A549 (cell line): ENCODE data around the gene EXOC4. TPM values are rescaled to one million over a fixed set of nuclear protein-coding genes. Genes with fewer than 3 reads are reported as not detected.

ENCODE experiments used
- ATAC-seq, 2 experiments: fragments of 200-7000 bp in 1 of 2; fragments of >200 bp in 1 of 2; cut with Nextera tagmentation in 1 of 2; cut with Tn5 transposase in 1 of 2; 3 replicates each; pipeline versions ENCODE4 v1.8.0 to v1.9.1; 2018 to 2020; ENCODE audit warnings: mild to moderate bottlenecking in 1 of 2, moderate library complexity in 1 of 2
- CTCF ChIA-PET: fragments of 300-600 bp; sonication (Branson Sonifier 250); formaldehyde crosslinking; extraction: SDS; loops from one replicate; lab custom pipeline; 2021; ENCODE audit warnings: antibody characterized with exemption, inconsistent platforms; lab: Yijun Ruan, JAX
- POLR2A ChIA-PET: fragments of 350-600 bp; formaldehyde crosslinking; extraction: SDS; loops from one replicate; lab custom pipeline; 2021; ENCODE audit warnings: antibody characterized with exemption, inconsistent platforms; lab: Yijun Ruan, JAX
- DNase-seq, 2 experiments: peaks; one replicate each; pipeline versions ENCODE4 v3.0.0 to v3.0.0-alpha.2; 2011 to 2016; ENCODE audit warnings: low read depth in 1 of 2, low spot score in 1 of 2
- FAIRE-seq: peaks from 2 replicates; lab custom pipeline; 2011; peaks lifted over from hg19 to GRCh38; lab: Jason Lieb, UNC
- H3K27ac ChIP-seq, 2 experiments: fragments of >200 bp; sonication (Bioruptor Twin); formaldehyde crosslinking; 3 replicates each; pipeline ENCODE4 v1.5.1; 2016 to 2017
- H3K4me1 ChIP-seq: fragments of >200 bp; sonication (Bioruptor Twin); formaldehyde crosslinking; 3 replicates; pipeline ENCODE4 v1.6.1; 2016
- H3K4me2 ChIP-seq: fragments of >200 bp; sonication (Bioruptor Twin); formaldehyde crosslinking; 3 replicates; pipeline ENCODE4 v1.6.1; 2016
- H3K4me3 ChIP-seq: fragments of >200 bp; sonication (Bioruptor Twin); formaldehyde crosslinking; 3 replicates; pipeline ENCODE4 v1.5.1; 2016
- H3K9me3 ChIP-seq: fragments of >200 bp; sonication (Bioruptor Twin); formaldehyde crosslinking; 3 replicates; pipeline ENCODE4 v1.6.1; 2016
- ATOH8 ChIP-seq: fragments of 250-450 bp; sonication (Bioruptor Pico); IDR thresholded peaks from 2 replicates; pipeline ENCODE4 v1.5.0; 2020; ENCODE audit warnings: low read depth, mild to moderate bottlenecking, moderate library complexity
- CHD4 ChIP-seq: fragments of 200-600 bp; sonication (generic); IDR thresholded peaks from 2 replicates; pipeline ENCODE4 v1.6.1; 2016; ENCODE audit warnings: antibody characterized with exemption, mild to moderate bottlenecking, borderline replicate concordance
- E2F6 ChIP-seq: IDR thresholded peaks from 2 replicates; pipeline ENCODE4 v1.6.1; 2012; ENCODE audit warnings: low read depth, borderline replicate concordance
- EHF ChIP-seq: fragments of 250-450 bp; sonication (Bioruptor Pico); IDR thresholded peaks from 2 replicates; pipeline ENCODE4 v1.5.0; 2020; ENCODE audit warnings: mild to moderate bottlenecking
- EP300 ChIP-seq, 2 experiments: fragments of >200 bp; sonication (Bioruptor Twin); formaldehyde crosslinking; IDR thresholded peaks; 2 replicates in 1 of 2; 3 replicates in 1 of 2; pipeline ENCODE4 v1.6.1; 2016 to 2017
- FOSL2 ChIP-seq, 2 experiments: fragments of 450-650 bp in 1 of 2; fragments of >200 bp in 1 of 2; sonication (Bioruptor Twin) in 1 of 2; formaldehyde crosslinking; IDR thresholded peaks; 2 replicates each; pipeline versions ENCODE4 v1.5.0 to v1.6.1; 2016 to 2020; ENCODE audit warnings: mild to moderate bottlenecking in 1 of 2, moderate library complexity in 1 of 2
- HOXA7 ChIP-seq: fragments of 250-450 bp; sonication (Bioruptor Pico); IDR thresholded peaks from 2 replicates; pipeline ENCODE4 v1.5.0; 2020; ENCODE audit warnings: mild to moderate bottlenecking, moderate library complexity
- HOXB13 ChIP-seq: fragments of 250-450 bp; sonication (Bioruptor Pico); IDR thresholded peaks from 2 replicates; pipeline ENCODE4 v1.5.0; 2020; ENCODE audit warnings: low read depth, mild to moderate bottlenecking, moderate library complexity
- JUN ChIP-seq, 2 experiments: fragments of >200 bp; sonication (Bioruptor Twin); formaldehyde crosslinking; IDR thresholded peaks; 2 replicates in 1 of 2; 3 replicates in 1 of 2; pipeline ENCODE4 v1.6.1; 2016 to 2017
- MAFK ChIP-seq: fragments of 450-650 bp; IDR thresholded peaks from 2 replicates; pipeline ENCODE4 v1.6.1; 2014; ENCODE audit not compliant: partially characterized antibody
- NPAS2 ChIP-seq: fragments of 250-450 bp; sonication (Bioruptor Pico); IDR thresholded peaks from 2 replicates; pipeline ENCODE4 v1.8.0; 2022; ENCODE audit warnings: mild to moderate bottlenecking, moderate library complexity, borderline replicate concordance
- NR3C1 ChIP-seq: fragments of >200 bp; sonication (Bioruptor Twin); formaldehyde crosslinking; IDR thresholded peaks from 3 replicates; pipeline ENCODE4 v1.6.1; 2017
- PBX3 ChIP-seq: IDR thresholded peaks from 2 replicates; pipeline ENCODE4 v1.6.1; 2012
- PHF8 ChIP-seq: fragments of 200-600 bp; sonication (generic); IDR thresholded peaks from 2 replicates; pipeline ENCODE4 v1.6.1; 2016; ENCODE audit warnings: low read depth, mild to moderate bottlenecking, antibody characterized with exemption, moderate library complexity, borderline replicate concordance
- REST ChIP-seq: fragments of 200-600 bp; sonication (generic); IDR thresholded peaks from 2 replicates; pipeline ENCODE4 v1.6.1; 2016; ENCODE audit warnings: antibody characterized with exemption, mild to moderate bottlenecking, moderate library complexity
- RFX5 ChIP-seq: fragments of 450-650 bp; IDR thresholded peaks from 2 replicates; pipeline ENCODE4 v1.7.1; 2014; ENCODE audit warnings: antibody characterized with exemption, mild to moderate bottlenecking, moderate library complexity
- RNF2 ChIP-seq: fragments of 200-600 bp; sonication (generic); IDR thresholded peaks from 2 replicates; pipeline ENCODE4 v1.6.1; 2016; ENCODE audit warnings: low read depth, mild to moderate bottlenecking, antibody characterized with exemption, moderate library complexity, borderline replicate concordance
- TP53 ChIP-seq: fragments of 250-450 bp; sonication (Bioruptor Pico); IDR thresholded peaks from 2 replicates; pipeline ENCODE4 v1.5.0; 2021; ENCODE audit warnings: mild to moderate bottlenecking, moderate library complexity
- ZC3H11A ChIP-seq: fragments of 450-650 bp; IDR thresholded peaks from 2 replicates; pipeline ENCODE4 v1.6.1; 2014; ENCODE audit warnings: antibody characterized with exemption, mild to moderate bottlenecking
- ZFP36 ChIP-seq: fragments of 450-650 bp; IDR thresholded peaks from 2 replicates; pipeline ENCODE4 v1.6.1; 2014; ENCODE audit warnings: borderline replicate concordance; ENCODE audit not compliant: partially characterized antibody
- WGBS: methylation state at CpG from one replicate; pipeline ENCODE4 v1.1.6; 2017; ENCODE audit errors: missing lambda C conversion rate; 5-methylcytosine and 5-hydroxymethylcytosine counted together
- polyA plus RNA-seq, 4 experiments: library from polyadenylated mRNA; depleted of rRNA in 3 of 4; stranded (reverse); fragments of >200 nt; fragmentation: RNase III in 1 of 4; extraction: RNeasy Plus Mini Kit Qiagen cat#74134 plus additional on column Dnase treatment in 1 of 4; gene quantifications; 2 replicates in 3 of 4; 3 replicates in 1 of 4; pipeline ENCODE4 v1.2.3, GENCODE V29; 2011 to 2017
- TF ChIP-seq, protein P1 (sequence below): fragments of >200 bp; sonication (Bioruptor Twin); formaldehyde crosslinking; IDR thresholded peaks from 3 replicates; pipeline ENCODE4 v1.5.1; 2016
- TF ChIP-seq, protein P2 (sequence below): fragments of >200 bp; sonication (Bioruptor Twin); formaldehyde crosslinking; IDR thresholded peaks from 3 replicates; pipeline ENCODE4 v1.6.1; 2016

Gene EXOC4
- polyA plus RNA-seq, 2 of the 4 experiments (the other 2 are of a cell fraction), result 33.4 to 73.1 TPM

- FAIRE-seq (no peak), DNase-seq (no peak), ATAC-seq (no peak)
- no peak overlapping the region for H3K4me2 ChIP-seq
- ChIA-PET POLR2A (no interaction called here), CTCF (no interaction called here)
- no peaks in the 10 kb centered on the region for H3K9me3 ChIP-seq
- H3K27ac ChIP-seq, result no peak overlapping the region
- H3K4me3 ChIP-seq, result no peak overlapping the region
- no peak for TF ChIP-seq NR3C1
- TF ChIP-seq FOSL2 (IDR thresholded peaks at IDR 0.05), result no peak
- TF ChIP-seq FOSL2 (CRISPR knock-in tag; IDR thresholded peaks at IDR 0.05), result no peak
- no peak for TF ChIP-seq EP300 (IDR thresholded peaks at IDR 0.05)
- TF ChIP-seq, protein P1, sequence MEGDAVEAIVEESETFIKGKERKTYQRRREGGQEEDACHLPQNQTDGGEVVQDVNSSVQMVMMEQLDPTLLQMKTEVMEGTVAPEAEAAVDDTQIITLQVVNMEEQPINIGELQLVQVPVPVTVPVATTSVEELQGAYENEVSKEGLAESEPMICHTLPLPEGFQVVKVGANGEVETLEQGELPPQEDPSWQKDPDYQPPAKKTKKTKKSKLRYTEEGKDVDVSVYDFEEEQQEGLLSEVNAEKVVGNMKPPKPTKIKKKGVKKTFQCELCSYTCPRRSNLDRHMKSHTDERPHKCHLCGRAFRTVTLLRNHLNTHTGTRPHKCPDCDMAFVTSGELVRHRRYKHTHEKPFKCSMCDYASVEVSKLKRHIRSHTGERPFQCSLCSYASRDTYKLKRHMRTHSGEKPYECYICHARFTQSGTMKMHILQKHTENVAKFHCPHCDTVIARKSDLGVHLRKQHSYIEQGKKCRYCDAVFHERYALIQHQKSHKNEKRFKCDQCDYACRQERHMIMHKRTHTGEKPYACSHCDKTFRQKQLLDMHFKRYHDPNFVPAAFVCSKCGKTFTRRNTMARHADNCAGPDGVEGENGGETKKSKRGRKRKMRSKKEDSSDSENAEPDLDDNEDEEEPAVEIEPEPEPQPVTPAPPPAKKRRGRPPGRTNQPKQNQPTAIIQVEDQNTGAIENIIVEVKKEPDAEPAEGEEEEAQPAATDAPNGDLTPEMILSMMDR, result no peak
- no peak for TF ChIP-seq PHF8
- no peak for TF ChIP-seq TP53 (CRISPR knock-in tag)
- TF ChIP-seq CHD4, result no peak
- TF ChIP-seq RFX5, result no peak
- TF ChIP-seq EHF (CRISPR knock-in tag), result no peak
- TF ChIP-seq ZFP36, result no peak
- no peak for TF ChIP-seq ZC3H11A
- no peak for TF ChIP-seq NPAS2
- TF ChIP-seq ATOH8 (CRISPR knock-in tag), result no peak
- no peak for TF ChIP-seq REST
- TF ChIP-seq MAFK, result no peak
- TF ChIP-seq, all 56 proteins: peak for 0
- no peaks in the 10 kb centered on the region for H3K4me1 ChIP-seq
Observed at GRCh38 chr7:133265821-133266220, 12.9 kb downstream of the EXOC4 start.

GRCh38 chr7:133268355-133268754, 15.5 kb downstream of the EXOC4 start:
- ATAC-seq (no peak), DNase-seq (no peak), FAIRE-seq (no peak)
- POLR2A ChIA-PET, result interaction anchor here (0.8 kb wide), 1 partner anchor 16 kb away, joined by 3 read pairs; the partner anchor contains the start of gene EXOC4
- no peak for TF ChIP-seq E2F6
- no peak overlapping the region for H3K27ac ChIP-seq
- 88% methylated on average over 2 of the region's 2 CpGs for WGBS
- no peak overlapping the region for H3K4me2 ChIP-seq
- no peaks in the 10 kb centered on the region for H3K4me1 ChIP-seq
- H3K9me3 ChIP-seq, result no peaks in the 10 kb centered on the region
- no peak overlapping the region for H3K4me3 ChIP-seq
- CTCF ChIA-PET, result no interaction called here

GRCh38 chr7:133272336-133272735, 19.5 kb downstream of the EXOC4 start:
- 94% methylated on average over 2 of the region's 2 CpGs for WGBS
- no peak overlapping the region for H3K27ac ChIP-seq
- no peaks in the 10 kb centered on the region for H3K4me1 ChIP-seq
- no peak overlapping the region for H3K4me3 ChIP-seq
- ChIA-PET POLR2A (no interaction called here), CTCF (interaction anchor here (0.9 kb wide), 1 partner anchor 26 kb away, joined by 3 read pairs; no protein-coding TSS in a partner anchor)
- no peak overlapping the region for H3K4me2 ChIP-seq
- no peak for FAIRE-seq
- H3K9me3 ChIP-seq, result no peaks in the 10 kb centered on the region
- DNase-seq, result no peak
- ATAC-seq, result no peak
- TF ChIP-seq HOXA7 (CRISPR knock-in tag) (no peak), PBX3 (no peak), HOXB13 (no peak), JUN (IDR thresholded peaks at IDR 0.05) (no peak), RNF2 (no peak)
- TF ChIP-seq, protein P2, sequence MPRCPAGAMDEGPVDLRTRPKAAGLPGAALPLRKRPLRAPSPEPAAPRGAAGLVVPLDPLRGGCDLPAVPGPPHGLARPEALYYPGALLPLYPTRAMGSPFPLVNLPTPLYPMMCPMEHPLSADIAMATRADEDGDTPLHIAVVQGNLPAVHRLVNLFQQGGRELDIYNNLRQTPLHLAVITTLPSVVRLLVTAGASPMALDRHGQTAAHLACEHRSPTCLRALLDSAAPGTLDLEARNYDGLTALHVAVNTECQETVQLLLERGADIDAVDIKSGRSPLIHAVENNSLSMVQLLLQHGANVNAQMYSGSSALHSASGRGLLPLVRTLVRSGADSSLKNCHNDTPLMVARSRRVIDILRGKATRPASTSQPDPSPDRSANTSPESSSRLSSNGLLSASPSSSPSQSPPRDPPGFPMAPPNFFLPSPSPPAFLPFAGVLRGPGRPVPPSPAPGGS, result no peak
